Effector memory CD4-positive, alpha-beta T cell (primary cell): ENCODE measurements around the gene MYO16.

Experiments
- DNase-seq, 3 donors: peaks; one replicate each; pipeline ENCODE4 v3.0.0-alpha.2; 2020
- H3K27ac ChIP-seq: 2 replicates; pipeline ENCODE4 v1.7.0; 2013; ENCODE audit warnings: mild to moderate bottlenecking, low read length, moderate library complexity; ENCODE audit not compliant: insufficient read depth, poor library complexity, severe bottlenecking
- H3K27me3 ChIP-seq: replicated peaks from 2 replicates; pipeline ENCODE4 v1.7.0; 2013; ENCODE audit warnings: mild to moderate bottlenecking, low read length; ENCODE audit not compliant: insufficient read depth, control insufficient read depth, poor library complexity, severe bottlenecking
- H3K36me3 ChIP-seq: 2 replicates; pipeline ENCODE4 v1.7.0; 2013; ENCODE audit warnings: mild to moderate bottlenecking, low read length, moderate library complexity; ENCODE audit not compliant: control insufficient read depth, insufficient read depth
- H3K4me1 ChIP-seq: 2 replicates; pipeline ENCODE4 v1.7.0; 2013; ENCODE audit warnings: low read length, mild to moderate bottlenecking; ENCODE audit not compliant: control insufficient read depth, insufficient read depth, poor library complexity, severe bottlenecking
- H3K4me3 ChIP-seq: 2 replicates; pipeline ENCODE4 v1.7.0; 2013; ENCODE audit warnings: low read length, low read depth, mild to moderate bottlenecking; ENCODE audit not compliant: insufficient read depth, poor library complexity, severe bottlenecking
- H3K9me3 ChIP-seq: 2 replicates; pipeline ENCODE4 v1.7.0; 2013; ENCODE audit warnings: mild to moderate bottlenecking, low read length, moderate library complexity; ENCODE audit not compliant: control insufficient read depth

The MYO16 gene

GRCh38 chr13:109033090-109033489 lies 403.7 kb downstream of the MYO16 start:
- Histone ChIP-seq H3K36me3 (no peaks in the 10 kb centered on the region), H3K9me3 (no peaks in the 10 kb centered on the region), H3K4me3 (no peak overlapping the region), H3K27ac (no peak overlapping the region), H3K27me3 (no peaks in the 10 kb centered on the region), H3K4me1 (no peaks in the 10 kb centered on the region)
- DNase-seq: no peak

GRCh38 chr13:109036078-109036780 lies 406.8 kb downstream of the MYO16 start:
- no peaks in the 10 kb centered on the region for H3K27me3 ChIP-seq
- H3K9me3 ChIP-seq: no peaks in the 10 kb centered on the region
- H3K36me3 ChIP-seq: no peaks in the 10 kb centered on the region
- DNase-seq: no peak
- no peak overlapping the region for H3K27ac ChIP-seq
- no peak overlapping the region for H3K4me3 ChIP-seq
- H3K4me1 ChIP-seq: no peaks in the 10 kb centered on the region

GRCh38 chr13:109043636-109044035 lies 414.2 kb downstream of the MYO16 start:
- DNase-seq: no peak
- no peaks in the 10 kb centered on the region for H3K9me3 ChIP-seq
- no peaks in the 10 kb centered on the region for H3K36me3 ChIP-seq
- no peaks in the 10 kb centered on the region for H3K4me1 ChIP-seq
- no peaks in the 10 kb centered on the region for H3K27me3 ChIP-seq
- no peak overlapping the region for H3K27ac ChIP-seq
- no peak overlapping the region for H3K4me3 ChIP-seq

GRCh38 chr13:109055850-109056249 lies 426.4 kb downstream of the MYO16 start:
- H3K4me1 ChIP-seq: no peaks in the 10 kb centered on the region
- H3K27ac ChIP-seq: no peak overlapping the region
- H3K27me3 ChIP-seq: no peaks in the 10 kb centered on the region
- no peaks in the 10 kb centered on the region for H3K36me3 ChIP-seq
- H3K9me3 ChIP-seq: no peaks in the 10 kb centered on the region
- no peak overlapping the region for H3K4me3 ChIP-seq
- no peak for DNase-seq

- no peak for DNase-seq
- Histone ChIP-seq H3K36me3 (no peaks in the 10 kb centered on the region), H3K27ac (no peak overlapping the region), H3K27me3 (no peaks in the 10 kb centered on the region), H3K4me3 (no peak overlapping the region), H3K9me3 (no peaks in the 10 kb centered on the region), H3K4me1 (no peaks in the 10 kb centered on the region)
These were observed 428.7 kb downstream of the MYO16 start for GRCh38 chr13:109058087-109058486.

- no peaks in the 10 kb centered on the region for H3K9me3 ChIP-seq
- no peak overlapping the region for H3K4me3 ChIP-seq
- no peak for DNase-seq
- H3K36me3 ChIP-seq: no peaks in the 10 kb centered on the region
- H3K27me3 ChIP-seq: no peaks in the 10 kb centered on the region
- no peak overlapping the region for H3K27ac ChIP-seq
- no peaks in the 10 kb centered on the region for H3K4me1 ChIP-seq
These were observed 443.1 kb downstream of the MYO16 start for GRCh38 chr13:109072505-109072904.

GRCh38 chr13:109074436-109074835 lies 445.0 kb downstream of the MYO16 start:
- DNase-seq: no peak
- no peaks in the 10 kb centered on the region for H3K9me3 ChIP-seq
- no peaks in the 10 kb centered on the region for H3K27me3 ChIP-seq
- H3K36me3 ChIP-seq: no peaks in the 10 kb centered on the region
- H3K4me1 ChIP-seq: no peaks in the 10 kb centered on the region
- H3K4me3 ChIP-seq: no peak overlapping the region
- no peak overlapping the region for H3K27ac ChIP-seq

GRCh38 chr13:109074853-109075252 lies 445.4 kb downstream of the MYO16 start:
- no peak for DNase-seq
- Histone ChIP-seq H3K4me3 (no peak overlapping the region), H3K27ac (no peak overlapping the region), H3K36me3 (no peaks in the 10 kb centered on the region), H3K27me3 (no peaks in the 10 kb centered on the region), H3K9me3 (no peaks in the 10 kb centered on the region), H3K4me1 (no peaks in the 10 kb centered on the region)

GRCh38 chr13:109087916-109088623 lies 458.7 kb downstream of the MYO16 start:
- Histone ChIP-seq H3K27ac (no peak overlapping the region), H3K27me3 (no peaks in the 10 kb centered on the region), H3K4me3 (no peak overlapping the region), H3K9me3 (no peaks in the 10 kb centered on the region), H3K4me1 (no peaks in the 10 kb centered on the region), H3K36me3 (no peaks in the 10 kb centered on the region)
- DNase-seq: no peak

- H3K4me3 ChIP-seq: no peak overlapping the region
- no peaks in the 10 kb centered on the region for H3K36me3 ChIP-seq
These were observed 459.2 kb downstream of the MYO16 start for GRCh38 chr13:109088624-109088917.

More at GRCh38 chr13:109088624-109088917, 459.2 kb downstream of the MYO16 start:
- no peaks in the 10 kb centered on the region for H3K4me1 ChIP-seq
- no peak overlapping the region for H3K27ac ChIP-seq
- no peak for DNase-seq
- no peaks in the 10 kb centered on the region for H3K27me3 ChIP-seq
- no peaks in the 10 kb centered on the region for H3K9me3 ChIP-seq
